ENCODE data around the gene FOXN4.

Gene FOXN4

GRCh38 chr12:109232731-109233130 is 76.4 kb downstream of the FOXN4 start:
- no peak for TF ChIP-seq REST (IDR thresholded peaks at IDR 0.05; ENCODE audit: insufficient replicate concordance, low read depth)
- no peak for TF ChIP-seq POLR2AphosphoS5 (IDR thresholded peaks at IDR 0.05; ENCODE audit: low read depth)
- H3K27me3 ChIP-seq (ENCODE audit: insufficient read depth, poor library complexity, severe bottlenecking): no peaks in the 10 kb centered on the region
- no peak for DNase-seq (ENCODE audit: low read depth in 1 of 2, low spot score in 1 of 2)

GRCh38 chr12:109230193-109230592 is 78.9 kb downstream of the FOXN4 start:
- no peak overlapping the region for H3K4me3 ChIP-seq (replicated peaks; ENCODE audit: insufficient read depth, low read length)
- no peak overlapping the region for H3K27ac ChIP-seq (replicated peaks)
- no peaks in the 10 kb centered on the region for H3K27me3 ChIP-seq (ENCODE audit: insufficient read depth, poor library complexity, severe bottlenecking)
- no peak for TF ChIP-seq POLR2AphosphoS5 (IDR thresholded peaks at IDR 0.05; ENCODE audit: low read depth)
- no peak for DNase-seq (ENCODE audit: low read depth in 1 of 2, low spot score in 1 of 2)

More at GRCh38 chr12:109232731-109233130, 76.4 kb downstream of the FOXN4 start:
- H3K27ac ChIP-seq (replicated peaks): no peak overlapping the region
- H3K4me3 ChIP-seq (replicated peaks; ENCODE audit: insufficient read depth, low read length): no peak overlapping the region

GRCh38 chr12:109228664-109229063 is 80.4 kb downstream of the FOXN4 start:
- DNase-seq (ENCODE audit: low read depth in 1 of 2, low spot score in 1 of 2): no peak
- TF ChIP-seq POLR2AphosphoS5 (IDR thresholded peaks at IDR 0.05; ENCODE audit: low read depth): no peak
- no peak for TF ChIP-seq GABPA (IDR thresholded peaks at IDR 0.05; ENCODE audit: low read depth)
- TF ChIP-seq SPI1 (IDR thresholded peaks at IDR 0.05; ENCODE audit: borderline replicate concordance, low read depth): no peak
- Histone ChIP-seq H3K27ac (replicated peaks) (no peak overlapping the region), H3K27me3 (ENCODE audit: insufficient read depth, poor library complexity, severe bottlenecking) (no peaks in the 10 kb centered on the region), H3K4me3 (replicated peaks; ENCODE audit: insufficient read depth, low read length) (no peak overlapping the region)

Data from HL-60 (cell line).